HEK293 (cell line): Measurements from ENCODE around the gene SCN10A.

Source experiments
- CTCF ChIA-PET: fragments of 350-600 bp; formaldehyde crosslinking; extraction: SDS; loops from one replicate; lab custom pipeline; 2021; ENCODE audit warnings: antibody characterized with exemption; lab: Yijun Ruan, JAX
- POLR2A ChIA-PET: fragments of 300-600 bp; formaldehyde crosslinking; extraction: SDS; loops from one replicate; lab custom pipeline; 2020; ENCODE audit warnings: antibody characterized with exemption, inconsistent platforms; lab: Yijun Ruan, JAX
- H3K27ac ChIP-seq: fragments of 200-500 bp; sonication (Bioruptor generic); 2 replicates; pipeline ENCODE4 v1.5.1; 2014; ENCODE audit warnings: low read depth, low read length, control low read depth, inconsistent platforms; ENCODE audit errors: extremely low read depth
- H3K36me3 ChIP-seq, 2 experiments: fragments of 200-500 bp in 1 of 2; sonication (Bioruptor generic) in 1 of 2; 1 replicate in 1 of 2; 2 replicates in 1 of 2; pipeline ENCODE4 v1.5.1; 2014 to 2017; ENCODE audit warnings: inconsistent platforms in 2 of 2, low read length in 2 of 2; ENCODE audit not compliant: control insufficient read depth in 2 of 2, insufficient read depth in 1 of 2
- H3K4me1 ChIP-seq: fragments of 200-500 bp; sonication (Bioruptor generic); 2 replicates; pipeline ENCODE4 v1.5.1; 2014; ENCODE audit warnings: mild to moderate bottlenecking, low read length, inconsistent platforms; ENCODE audit not compliant: control insufficient read depth, insufficient read depth
- H3K4me3 ChIP-seq: 2 replicates; pipeline ENCODE4 v1.5.1; 2011; ENCODE audit warnings: low read depth, mild to moderate bottlenecking, control low read depth, low read length, moderate library complexity
- H3K9me3 ChIP-seq: fragments of 200-500 bp; sonication (Bioruptor generic); 2 replicates; pipeline ENCODE4 v1.5.1; 2014; ENCODE audit warnings: low read depth, low read length, inconsistent platforms; ENCODE audit not compliant: control insufficient read depth, insufficient read depth
- AEBP2 ChIP-seq: fragments of 450-650 bp; formaldehyde crosslinking; IDR thresholded peaks from 2 replicates; pipeline ENCODE4 v1.5.1; 2016; ENCODE audit warnings: missing biosample characterization, missing genetic modification characterization, borderline replicate concordance
- GLI2 ChIP-seq: fragments of 450-650 bp; formaldehyde crosslinking; IDR thresholded peaks from 2 replicates; pipeline ENCODE4; 2017; ENCODE audit warnings: missing biosample characterization, missing genetic modification characterization, low read depth, borderline replicate concordance
- KLF16 ChIP-seq: fragments of 450-650 bp; formaldehyde crosslinking; IDR thresholded peaks from 2 replicates; pipeline ENCODE4 v1.5.1; 2017; ENCODE audit warnings: missing biosample characterization, missing genetic modification characterization
- MZF1 ChIP-seq: fragments of 450-650 bp; formaldehyde crosslinking; IDR thresholded peaks from 2 replicates; pipeline ENCODE4 v1.5.1; 2017; ENCODE audit warnings: missing biosample characterization, missing genetic modification characterization, borderline replicate concordance
- PBX3 ChIP-seq: sonication (generic); formaldehyde crosslinking; IDR thresholded peaks from 2 replicates; pipeline ENCODE4 v1.8.1; 2022; ENCODE audit warnings: mild to moderate bottlenecking, moderate library complexity, missing genetic modification reagents
- PRDM4 ChIP-seq: fragments of 450-650 bp; formaldehyde crosslinking; IDR thresholded peaks from 2 replicates; pipeline ENCODE4 v1.5.1; 2017; ENCODE audit warnings: missing biosample characterization, missing genetic modification characterization
- RBAK ChIP-seq: fragments of 450-650 bp; formaldehyde crosslinking; IDR thresholded peaks from 2 replicates; pipeline ENCODE4 v1.5.1; 2016; ENCODE audit warnings: missing biosample characterization, missing genetic modification characterization
- SP3 ChIP-seq: fragments of 450-650 bp; formaldehyde crosslinking; IDR thresholded peaks from 2 replicates; pipeline ENCODE4 v1.5.1; 2016; ENCODE audit warnings: missing biosample characterization, missing genetic modification characterization
- ZBTB8A ChIP-seq: fragments of 450-650 bp; formaldehyde crosslinking; IDR thresholded peaks from 2 replicates; pipeline ENCODE4 v1.5.1; 2016; ENCODE audit warnings: missing biosample characterization, missing genetic modification characterization
- ZIC2 ChIP-seq: fragments of 450-650 bp; formaldehyde crosslinking; IDR thresholded peaks from 2 replicates; pipeline ENCODE4 v1.5.1; 2016; ENCODE audit warnings: missing biosample characterization, missing genetic modification characterization
- ZNF16 ChIP-seq: fragments of 450-650 bp; formaldehyde crosslinking; IDR thresholded peaks from 2 replicates; pipeline ENCODE4 v1.5.1; 2016; ENCODE audit warnings: low read depth, missing biosample characterization, missing genetic modification characterization
- ZNF211 ChIP-seq: fragments of 450-650 bp; formaldehyde crosslinking; IDR thresholded peaks from 2 replicates; pipeline ENCODE4 v1.5.1; 2016; ENCODE audit warnings: low read depth, missing biosample characterization, missing genetic modification characterization
- ZNF404 ChIP-seq: fragments of 450-650 bp; formaldehyde crosslinking; IDR thresholded peaks from 2 replicates; pipeline ENCODE4 v1.5.1; 2017; ENCODE audit warnings: missing biosample characterization, missing genetic modification characterization
- ZNF426 ChIP-seq: fragments of 450-650 bp; formaldehyde crosslinking; IDR thresholded peaks from 2 replicates; pipeline ENCODE4 v1.5.1; 2017; ENCODE audit warnings: missing biosample characterization, missing genetic modification characterization, mild to moderate bottlenecking, inconsistent platforms, moderate library complexity
- ZNF514 ChIP-seq: fragments of 450-650 bp; formaldehyde crosslinking; IDR thresholded peaks from 2 replicates; pipeline ENCODE4 v1.5.1; 2016; ENCODE audit warnings: missing biosample characterization, missing genetic modification characterization
- ZNF555 ChIP-seq: fragments of 450-650 bp; formaldehyde crosslinking; conservative IDR thresholded peaks from 2 replicates; pipeline ENCODE4 v1.5.1; 2017; ENCODE audit warnings: missing biosample characterization, mild to moderate bottlenecking, missing genetic modification characterization, inconsistent platforms
- ZNF596 ChIP-seq: fragments of 450-650 bp; IDR thresholded peaks from 2 replicates; pipeline ENCODE4 v1.5.0; 2018; ENCODE audit warnings: missing biosample characterization, mild to moderate bottlenecking, missing genetic modification characterization, moderate library complexity
- ZNF600 ChIP-seq: fragments of 450-650 bp; formaldehyde crosslinking; IDR thresholded peaks from 2 replicates; pipeline ENCODE4 v1.5.1; 2016; ENCODE audit warnings: missing biosample characterization, missing genetic modification characterization
- ZNF623 ChIP-seq: fragments of 450-650 bp; formaldehyde crosslinking; IDR thresholded peaks from 2 replicates; pipeline ENCODE4 v1.5.1; 2016; ENCODE audit warnings: missing biosample characterization, missing genetic modification characterization
- ZNF654 ChIP-seq: fragments of 450-650 bp; formaldehyde crosslinking; IDR thresholded peaks from 2 replicates; pipeline ENCODE4 v1.5.1; 2016; ENCODE audit warnings: low read depth, missing biosample characterization, missing genetic modification characterization
- ZNF670 ChIP-seq: fragments of 450-650 bp; formaldehyde crosslinking; IDR thresholded peaks from 2 replicates; pipeline ENCODE4 v1.5.1; 2016; ENCODE audit warnings: missing biosample characterization, missing genetic modification characterization, low read depth
- ZNF677 ChIP-seq: fragments of 450-650 bp; IDR thresholded peaks from 2 replicates; pipeline ENCODE4 v1.5.0; 2018; ENCODE audit warnings: missing biosample characterization, mild to moderate bottlenecking, missing genetic modification characterization, moderate library complexity
- ZNF701 ChIP-seq: fragments of 450-650 bp; formaldehyde crosslinking; IDR thresholded peaks from 2 replicates; pipeline ENCODE4 v1.5.1; 2016; ENCODE audit warnings: missing biosample characterization, missing genetic modification characterization
- ZNF76 ChIP-seq: fragments of 450-650 bp; formaldehyde crosslinking; IDR thresholded peaks from 2 replicates; pipeline ENCODE4; 2016; ENCODE audit warnings: low read depth, missing biosample characterization, missing genetic modification characterization, borderline replicate concordance
- ZNF792 ChIP-seq: fragments of 450-650 bp; formaldehyde crosslinking; IDR thresholded peaks from 2 replicates; pipeline ENCODE4 v1.5.1; 2016; ENCODE audit warnings: missing biosample characterization, missing genetic modification characterization
- ZSCAN5A ChIP-seq: fragments of 450-650 bp; formaldehyde crosslinking; IDR thresholded peaks from 2 replicates; pipeline ENCODE4 v1.5.1; 2016; ENCODE audit warnings: missing biosample characterization, missing genetic modification characterization
- TF ChIP-seq, protein P1 (sequence below): fragments of 450-650 bp; formaldehyde crosslinking; IDR thresholded peaks from 2 replicates; pipeline ENCODE4 v1.5.1; 2016; ENCODE audit warnings: missing biosample characterization, missing genetic modification characterization

Gene SCN10A

DNA sequence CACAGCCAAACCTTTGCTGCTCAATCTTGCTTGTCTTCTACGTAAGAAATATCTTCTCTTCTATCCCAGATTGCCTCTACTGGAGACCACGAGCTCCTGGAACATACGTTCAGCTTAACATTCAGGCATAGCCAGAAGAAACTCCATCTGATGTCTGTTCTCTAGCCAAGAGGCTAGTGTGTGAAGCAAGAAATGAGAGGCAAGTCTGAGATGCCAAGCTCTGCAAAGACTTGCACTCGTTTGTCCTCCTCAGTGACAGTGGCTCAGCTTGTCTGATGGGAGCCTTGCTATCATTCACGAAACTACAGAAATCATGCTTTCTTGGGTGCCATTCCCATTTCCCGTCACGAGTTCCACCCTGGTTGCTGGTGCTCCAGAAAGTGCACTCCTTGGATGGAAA is at the start of gene SCN10A:
Gene SCN10A (minus strand): TSS at position 192 of the 400 bp plus-strand sequence. CDS start 22,207 bp downstream, outside the sequence.
- TF ChIP-seq PBX3 (CRISPR knock-in tag): no peak
- no peak for TF ChIP-seq AEBP2 (tag by site-specific recombination)
- TF ChIP-seq RBAK (tag by site-specific recombination): no peak
- no peak for TF ChIP-seq ZNF701 (tag by site-specific recombination)
- no peak for TF ChIP-seq ZSCAN5A (tag by site-specific recombination)
- no peak for TF ChIP-seq ZNF596 (tag by site-specific recombination)
- no peak for TF ChIP-seq SP3 (tag by site-specific recombination)
- TF ChIP-seq ZNF654 (tag by site-specific recombination): no peak
- no peak for TF ChIP-seq ZNF76 (tag by site-specific recombination)
- no peak for TF ChIP-seq ZNF555 (tag by site-specific recombination)
- TF ChIP-seq ZNF514 (tag by site-specific recombination): no peak
- no peak for TF ChIP-seq ZNF16 (tag by site-specific recombination)
- TF ChIP-seq ZBTB8A: no peak
- TF ChIP-seq ZNF792 (tag by site-specific recombination): no peak
- TF ChIP-seq ZNF670: no peak
- no peak for TF ChIP-seq MZF1 (tag by site-specific recombination)
- TF ChIP-seq GLI2 (tag by site-specific recombination): no peak
- no peak for TF ChIP-seq ZNF211 (tag by site-specific recombination)
- no peaks in the 10 kb centered on the region for H3K9me3 ChIP-seq
- no peaks in the 10 kb centered on the region for H3K4me1 ChIP-seq
- CTCF ChIA-PET: no interaction called here
- H3K4me3 ChIP-seq: no peak within 1 kb of the TSS
- POLR2A ChIA-PET: no interaction called here
- H3K36me3 ChIP-seq: no peaks in the 10 kb centered on the region
- H3K27ac ChIP-seq: no peak within 1 kb of the TSS

DNA sequence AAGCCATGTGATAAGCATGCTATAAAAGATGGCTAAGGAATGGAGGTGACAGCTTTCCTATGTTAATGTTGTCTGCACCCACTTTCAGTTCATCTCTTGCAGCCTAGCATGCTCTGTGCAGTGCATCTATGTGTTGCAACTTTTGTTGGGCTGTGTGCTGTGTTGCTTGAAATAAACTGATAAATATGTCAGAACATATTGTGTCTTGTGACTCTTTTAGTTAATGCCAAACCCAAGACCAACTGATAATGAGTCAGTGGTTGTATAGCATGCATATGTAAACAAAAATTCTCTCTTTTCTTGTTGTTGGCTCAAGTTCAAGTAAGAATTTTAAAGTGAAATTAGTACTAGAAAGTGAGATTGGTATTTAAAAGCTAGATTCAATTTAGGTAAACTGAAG is 37.0 kb upstream of the SCN10A start:
- POLR2A ChIA-PET: no interaction called here
- CTCF ChIA-PET: interaction anchor here (1.2 kb wide), 1 partner anchor 9 kb away, joined by 4 read pairs; no protein-coding TSS in a partner anchor
- Histone ChIP-seq H3K27ac (no peak overlapping the region), H3K4me3 (no peak overlapping the region), H3K9me3 (no peaks in the 10 kb centered on the region), H3K4me1 (no peaks in the 10 kb centered on the region), H3K36me3 (no peaks in the 10 kb centered on the region)
- no peak for TF ChIP-seq ZNF677 (tag by site-specific recombination)
- TF ChIP-seq, protein P1, sequence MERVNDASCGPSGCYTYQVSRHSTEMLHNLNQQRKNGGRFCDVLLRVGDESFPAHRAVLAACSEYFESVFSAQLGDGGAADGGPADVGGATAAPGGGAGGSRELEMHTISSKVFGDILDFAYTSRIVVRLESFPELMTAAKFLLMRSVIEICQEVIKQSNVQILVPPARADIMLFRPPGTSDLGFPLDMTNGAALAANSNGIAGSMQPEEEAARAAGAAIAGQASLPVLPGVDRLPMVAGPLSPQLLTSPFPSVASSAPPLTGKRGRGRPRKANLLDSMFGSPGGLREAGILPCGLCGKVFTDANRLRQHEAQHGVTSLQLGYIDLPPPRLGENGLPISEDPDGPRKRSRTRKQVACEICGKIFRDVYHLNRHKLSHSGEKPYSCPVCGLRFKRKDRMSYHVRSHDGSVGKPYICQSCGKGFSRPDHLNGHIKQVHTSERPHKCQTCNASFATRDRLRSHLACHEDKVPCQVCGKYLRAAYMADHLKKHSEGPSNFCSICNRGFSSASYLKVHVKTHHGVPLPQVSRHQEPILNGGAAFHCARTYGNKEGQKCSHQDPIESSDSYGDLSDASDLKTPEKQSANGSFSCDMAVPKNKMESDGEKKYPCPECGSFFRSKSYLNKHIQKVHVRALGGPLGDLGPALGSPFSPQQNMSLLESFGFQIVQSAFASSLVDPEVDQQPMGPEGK: no peak
- no peak for TF ChIP-seq PRDM4 (tag by site-specific recombination)
- TF ChIP-seq KLF16 (tag by site-specific recombination): no peak
- no peak for TF ChIP-seq ZNF623 (tag by site-specific recombination)
- no peak for TF ChIP-seq MZF1 (tag by site-specific recombination)
- no peak for TF ChIP-seq ZNF600 (tag by site-specific recombination)
- no peak for TF ChIP-seq ZNF426 (tag by site-specific recombination)
- TF ChIP-seq ZNF404: no peak
- no peak for TF ChIP-seq ZIC2 (tag by site-specific recombination)
